K562 treated with DMSO at 1 percent for 48 hours (cell line): ENCODE results near the gene HEY2. TPM values are rescaled to one million over a fixed set of nuclear protein-coding genes. Genes with fewer than 3 reads are reported as not detected.

Experiments
- total RNA-seq: library from RNA; unstranded; fragments of 300-600 nt; gene quantifications from 2 replicates; pipeline ENCODE4 v1.2.3, GENCODE V29; 2022; ENCODE audit warnings: low replicate concordance; ENCODE audit errors: extremely low read depth

HEY2 gene
- total RNA-seq = not detected in 2 replicates

DNA sequence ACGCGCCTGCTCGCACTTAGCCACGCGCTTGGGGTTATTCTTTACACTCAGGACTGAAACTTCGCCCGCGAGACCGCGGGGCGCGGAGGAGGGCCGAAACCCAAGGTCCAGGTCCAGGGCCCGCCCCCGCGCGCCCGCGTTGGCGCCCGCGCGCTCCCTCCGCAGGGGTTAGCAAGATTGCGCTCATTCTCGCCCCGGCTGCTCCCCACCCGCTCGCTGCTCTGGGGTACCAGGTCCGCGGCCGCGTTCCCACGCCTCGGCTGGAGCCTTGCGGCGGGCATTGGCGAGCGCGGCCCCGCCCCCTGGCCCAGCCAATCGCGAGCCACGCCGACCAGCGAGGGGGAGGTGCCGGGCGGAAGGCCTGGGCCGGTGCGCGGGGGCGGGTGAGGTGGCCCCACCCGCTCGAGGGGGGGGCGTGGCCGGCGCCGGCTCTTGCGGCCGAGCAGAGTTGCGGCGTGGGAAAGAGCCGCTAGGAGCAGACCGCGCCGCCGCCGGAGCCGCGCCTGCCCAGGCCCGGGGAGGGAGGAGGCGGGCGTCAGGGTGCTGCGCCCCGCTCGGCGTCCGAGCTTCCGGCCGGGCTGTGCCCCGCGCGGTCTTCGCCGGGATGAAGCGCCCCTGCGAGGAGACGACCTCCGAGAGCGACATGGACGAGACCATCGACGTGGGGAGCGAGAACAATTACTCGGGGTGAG lies at the start of gene HEY2:
HEY2 (plus strand) TSS at position 460 of the 692 bp plus-strand sequence; CDS start at position 605, 145 bp downstream.

DNA sequence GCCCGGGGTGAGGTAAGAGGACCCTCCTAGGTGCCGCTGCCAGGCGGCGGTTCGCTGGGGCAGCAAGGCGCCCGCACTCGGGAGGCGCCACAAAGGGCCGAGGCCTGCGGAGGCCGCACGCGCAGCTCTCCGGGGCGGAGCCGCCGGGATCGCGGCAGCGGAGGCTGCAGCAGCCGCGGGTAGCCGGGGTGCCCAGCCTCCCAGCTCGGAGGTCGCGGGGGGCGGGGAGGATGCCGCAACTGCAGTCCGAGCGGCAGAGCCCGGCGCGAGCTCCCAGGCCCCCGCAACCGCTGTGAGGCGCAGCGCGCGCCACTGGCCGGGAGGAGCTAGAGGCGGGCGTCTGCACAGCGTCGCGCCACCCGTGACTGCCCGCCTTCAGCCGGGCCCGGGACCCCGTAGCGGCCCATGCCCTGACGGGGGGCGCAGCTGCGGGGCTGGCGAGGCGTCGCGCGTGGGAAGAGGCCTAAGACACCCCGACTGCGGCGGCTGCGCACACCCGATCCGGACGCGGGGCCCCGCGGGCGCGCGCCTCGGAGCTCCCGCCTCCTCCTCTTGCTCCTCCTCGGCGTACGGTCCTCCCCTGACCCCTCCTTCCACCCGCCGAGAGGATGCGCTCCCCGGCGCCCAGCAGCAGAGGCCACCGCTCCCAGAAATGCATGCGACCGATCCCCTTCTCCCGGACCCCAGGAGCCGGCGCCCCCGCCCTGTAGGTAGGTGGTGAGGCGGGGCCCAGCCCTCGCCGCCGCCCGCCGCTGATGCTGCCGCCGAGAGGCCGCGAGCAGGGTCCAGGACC lies 41.1 kb downstream of the HEY2 start, which contains the start of gene NCOA7:
NCOA7 (plus strand) TSS at position 603 of the 793 bp plus-strand sequence. CDS start 24,395 bp downstream, outside the sequence.

Other genes starting within 250 kb of the HEY2 start
- not detected in 2 replicates for gene NCOA7, start 41.3 kb downstream of the HEY2 start, total RNA-seq
- not detected in 2 replicates for gene HINT3, start 207.1 kb downstream of the HEY2 start, total RNA-seq
- gene TRMT11, start 236.9 kb downstream of the HEY2 start, total RNA-seq = not detected in 2 replicates